Natural killer cell (primary cell): Measurements from ENCODE around the gene PRSS23. TPM values are rescaled to one million over a fixed set of nuclear protein-coding genes. Genes with fewer than 3 reads are reported as not detected.

Experiments used
- ATAC-seq, 3 donors: fragments of 150-1000 bp in 2 of 3; fragments of 200-7000 bp in 1 of 3; cut with Tn5 transposase; 1 replicate in 1 of 3; 2 replicates in 2 of 3; pipeline ENCODE4 v1.10.0; 2021; ENCODE audit warnings: mild to moderate bottlenecking in 2 of 3, moderate library complexity in 2 of 3
- DNase-seq, 2 donors: peaks; one replicate each; pipeline versions ENCODE4 v3.0.0 to v3.0.0-alpha.2; 2013 to 2021; ENCODE audit warnings: mixed read lengths in 1 of 2
- H3K27ac ChIP-seq: one replicate; pipeline ENCODE4 v1.5.1; 2013; ENCODE audit warnings: mild to moderate bottlenecking, low read length
- H3K27me3 ChIP-seq: one replicate; pipeline ENCODE4 v1.6.1; 2013; ENCODE audit warnings: low read length; ENCODE audit not compliant: control insufficient read depth, insufficient read depth
- H3K36me3 ChIP-seq: one replicate; pipeline ENCODE4 v1.6.1; 2013; ENCODE audit warnings: low read length; ENCODE audit not compliant: control insufficient read depth, insufficient read depth
- H3K4me1 ChIP-seq: one replicate; pipeline ENCODE4 v1.6.1; 2013; ENCODE audit warnings: low read length; ENCODE audit not compliant: control insufficient read depth, insufficient read depth
- H3K4me3 ChIP-seq: one replicate; pipeline ENCODE4 v1.5.1; 2013; ENCODE audit warnings: low read length
- H3K9me3 ChIP-seq: one replicate; pipeline ENCODE4 v1.6.1; 2013; ENCODE audit warnings: low read length; ENCODE audit not compliant: control insufficient read depth, insufficient read depth
- H3K27ac Mint-ChIP-seq, 2 donors: one replicate each; pipeline ENCODE4 v1.8.0; 2022; ENCODE audit warnings: mild to moderate bottlenecking in 2 of 2, mixed read lengths in 2 of 2, moderate library complexity in 1 of 2
- H3K27me3 Mint-ChIP-seq, 2 donors: one replicate each; pipeline ENCODE4 v1.8.0; 2022; ENCODE audit warnings: low read depth in 2 of 2, mixed read lengths in 2 of 2
- H3K36me3 Mint-ChIP-seq: one replicate; pipeline ENCODE4 v1.8.0; 2022; ENCODE audit warnings: mixed read lengths
- H3K4me1 Mint-ChIP-seq, 2 donors: one replicate each; pipeline ENCODE4 v1.8.0; 2022; ENCODE audit warnings: mixed read lengths in 2 of 2
- H3K4me3 Mint-ChIP-seq: one replicate; pipeline ENCODE4 v1.8.0; 2022; ENCODE audit warnings: mild to moderate bottlenecking, moderate library complexity, mixed read lengths
- H3K9me3 Mint-ChIP-seq, 2 donors: one replicate each; pipeline ENCODE4 v1.8.0; 2022; ENCODE audit warnings: mixed read lengths in 2 of 2
- WGBS: methylation state at CpG from one replicate; pipeline ENCODE4 v1.1.7; 2013; ENCODE audit warnings: missing lambda C conversion rate; ENCODE audit not compliant: insufficient coverage; 5-methylcytosine and 5-hydroxymethylcytosine counted together
- intact Hi-C: fragments of 100-400 bp; cut with micrococcal nuclease; formaldehyde crosslinking; loops from one replicate; pipeline ENCODE4 v1.14.2; 2022
- total RNA-seq, 4 donors: library from RNA; stranded (reverse); fragments of 120-200 nt in 1 of 4; gene quantifications; one replicate each; pipeline versions ENCODE4 v1.2.3 to v1.2.4, GENCODE V29; 2013 to 2022
- TF ChIP-seq, protein P1 (sequence below): fragments of 200-600 bp; IDR thresholded peaks from one replicate; pipeline ENCODE4 v1.8.0; 2022; ENCODE audit warnings: antibody characterized with exemption

PRSS23 gene
- total RNA-seq, 3 donors from 2014 or later (not counting 1 experiment from before 2014, with no cell fraction given): 79.3 to 96.5 (median 84.3) TPM

DNA sequence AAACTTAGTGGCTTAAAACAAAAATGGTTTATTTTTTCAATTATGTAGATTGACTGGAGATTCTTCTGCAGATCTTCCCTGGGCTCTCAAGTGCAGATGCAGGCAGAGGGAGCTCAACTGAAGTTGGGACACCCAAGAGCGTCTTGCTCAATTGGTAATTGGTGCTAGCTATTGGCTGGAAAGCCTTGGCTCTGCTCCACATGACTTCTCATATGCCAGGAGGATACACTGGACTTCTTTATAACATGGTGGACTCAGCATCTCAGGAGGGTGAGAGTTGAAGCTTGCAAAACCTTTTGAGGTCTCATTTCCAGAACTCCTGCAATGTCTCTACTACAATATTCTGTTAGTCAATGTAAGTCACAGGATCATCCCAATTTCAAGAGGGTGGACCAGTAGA lies 42.2 kb upstream of the PRSS23 start:
- no peak for DNase-seq
- H3K27ac ChIP-seq: no peak overlapping the region
- Mint-ChIP-seq H3K4me3 (no peak overlapping the region), H3K27me3 (no peaks in the 10 kb centered on the region), H3K4me1 (no peaks in the 10 kb centered on the region), H3K9me3 (no peaks in the 10 kb centered on the region), H3K36me3 (no peaks in the 10 kb centered on the region), H3K27ac (no peak overlapping the region)
- H3K4me3 ChIP-seq: no peak overlapping the region
- no peak for ATAC-seq
- WGBS: 89% methylated on average over 1 of the region's 1 CpG
- H3K36me3 ChIP-seq: no peaks in the 10 kb centered on the region
- no peaks in the 10 kb centered on the region for H3K9me3 ChIP-seq
- no peaks in the 10 kb centered on the region for H3K27me3 ChIP-seq
- intact Hi-C loops: no loop called here
- TF ChIP-seq, protein P1, sequence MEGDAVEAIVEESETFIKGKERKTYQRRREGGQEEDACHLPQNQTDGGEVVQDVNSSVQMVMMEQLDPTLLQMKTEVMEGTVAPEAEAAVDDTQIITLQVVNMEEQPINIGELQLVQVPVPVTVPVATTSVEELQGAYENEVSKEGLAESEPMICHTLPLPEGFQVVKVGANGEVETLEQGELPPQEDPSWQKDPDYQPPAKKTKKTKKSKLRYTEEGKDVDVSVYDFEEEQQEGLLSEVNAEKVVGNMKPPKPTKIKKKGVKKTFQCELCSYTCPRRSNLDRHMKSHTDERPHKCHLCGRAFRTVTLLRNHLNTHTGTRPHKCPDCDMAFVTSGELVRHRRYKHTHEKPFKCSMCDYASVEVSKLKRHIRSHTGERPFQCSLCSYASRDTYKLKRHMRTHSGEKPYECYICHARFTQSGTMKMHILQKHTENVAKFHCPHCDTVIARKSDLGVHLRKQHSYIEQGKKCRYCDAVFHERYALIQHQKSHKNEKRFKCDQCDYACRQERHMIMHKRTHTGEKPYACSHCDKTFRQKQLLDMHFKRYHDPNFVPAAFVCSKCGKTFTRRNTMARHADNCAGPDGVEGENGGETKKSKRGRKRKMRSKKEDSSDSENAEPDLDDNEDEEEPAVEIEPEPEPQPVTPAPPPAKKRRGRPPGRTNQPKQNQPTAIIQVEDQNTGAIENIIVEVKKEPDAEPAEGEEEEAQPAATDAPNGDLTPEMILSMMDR: no peak
- no peaks in the 10 kb centered on the region for H3K4me1 ChIP-seq

DNA sequence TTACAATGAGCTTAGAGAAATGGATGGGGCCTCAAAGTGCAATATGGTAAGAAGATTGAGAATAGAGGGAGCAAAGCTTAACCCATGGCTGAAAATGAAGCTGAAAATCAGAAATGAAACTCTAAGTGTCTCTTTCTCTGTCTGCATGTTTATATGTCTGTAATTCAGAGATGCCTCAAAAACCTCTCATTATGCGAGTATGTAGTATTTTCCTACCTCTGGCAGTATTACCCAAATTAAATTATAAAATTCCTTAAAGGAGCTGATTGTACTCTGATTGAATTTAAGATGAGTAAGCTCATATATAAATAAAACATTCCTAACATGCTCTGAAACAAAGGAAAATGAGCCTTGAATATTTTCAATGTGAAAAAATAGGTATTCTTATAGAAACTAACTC lies 39.8 kb upstream of the PRSS23 start:
- no peaks in the 10 kb centered on the region for H3K27me3 ChIP-seq
- no peaks in the 10 kb centered on the region for H3K4me1 Mint-ChIP-seq
- TF ChIP-seq, protein P1: no peak
- peaks cover 0 to 15% of the 10 kb centered on the region in 2 donors for H3K27me3 Mint-ChIP-seq
- no peaks in the 10 kb centered on the region for H3K4me1 ChIP-seq
- no peaks in the 10 kb centered on the region for H3K36me3 Mint-ChIP-seq
- H3K27ac Mint-ChIP-seq: no peak overlapping the region
- no peaks in the 10 kb centered on the region for H3K9me3 ChIP-seq
- DNase-seq (no peak), ATAC-seq (no peak)
- H3K27ac ChIP-seq: no peak overlapping the region
- H3K36me3 ChIP-seq: no peaks in the 10 kb centered on the region
- no CpG with 5 or more reads among the region's 1 CpG for WGBS
- H3K4me3 ChIP-seq: no peak overlapping the region
- intact Hi-C loops: no loop called here
- no peak overlapping the region for H3K4me3 Mint-ChIP-seq
- no peaks in the 10 kb centered on the region for H3K9me3 Mint-ChIP-seq

DNA sequence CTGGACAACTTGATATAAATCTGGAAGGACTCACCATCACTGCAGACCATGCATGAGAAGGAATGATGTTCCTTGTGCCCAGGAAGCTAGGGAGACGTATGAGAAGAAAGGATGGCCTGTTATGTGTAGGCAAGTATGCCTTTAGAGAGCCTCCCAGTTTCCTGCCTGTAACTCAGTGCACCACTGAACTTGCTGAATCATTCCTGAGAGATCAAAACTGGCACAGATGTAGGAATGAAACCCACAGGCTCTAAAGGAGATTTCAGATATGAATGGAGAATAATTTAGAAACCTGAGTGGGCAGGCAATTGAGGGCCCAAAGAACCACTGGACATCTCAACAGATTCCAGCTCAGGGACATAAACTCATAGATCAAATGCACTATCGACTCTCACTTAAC lies 38.4 kb upstream of the PRSS23 start:
- ATAC-seq (no peak), DNase-seq (no peak)
- Histone ChIP-seq H3K4me1 (no peaks in the 10 kb centered on the region), H3K27me3 (no peaks in the 10 kb centered on the region), H3K4me3 (no peak overlapping the region), H3K36me3 (no peaks in the 10 kb centered on the region), H3K9me3 (no peaks in the 10 kb centered on the region), H3K27ac (no peak overlapping the region)
- Mint-ChIP-seq H3K4me1 (no peaks in the 10 kb centered on the region), H3K9me3 (no peaks in the 10 kb centered on the region), H3K27me3 (peaks cover 0 to 15% of the 10 kb centered on the region in 2 donors), H3K4me3 (no peak overlapping the region), H3K36me3 (no peaks in the 10 kb centered on the region), H3K27ac (no peak overlapping the region)
- TF ChIP-seq, protein P1: no peak
- 69% methylated on average over 2 of the region's 2 CpGs for WGBS
- intact Hi-C loops: no loop called here

DNA sequence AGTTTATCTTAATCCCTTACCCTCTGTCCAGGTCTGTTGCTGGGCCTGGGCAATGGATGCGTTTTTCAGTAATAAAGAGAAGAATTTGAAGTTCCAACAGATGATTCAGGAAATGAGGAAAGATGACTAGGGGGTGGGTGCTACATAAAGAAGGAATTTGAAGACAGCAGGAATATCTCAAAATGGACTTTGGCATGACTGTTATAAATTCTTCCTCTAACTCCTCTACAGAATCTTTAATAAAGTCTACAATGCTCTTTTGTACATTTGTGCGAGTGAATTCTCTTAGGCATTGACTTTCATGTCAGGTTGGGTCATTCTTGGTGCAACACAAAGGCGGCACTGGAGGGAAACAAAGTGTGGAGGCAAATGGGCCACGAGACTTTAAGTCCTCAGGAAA lies 35.1 kb upstream of the PRSS23 start:
- Mint-ChIP-seq H3K27me3 (peaks cover 5 to 24% of the 10 kb centered on the region in 2 donors), H3K4me1 (no peaks in the 10 kb centered on the region), H3K36me3 (no peaks in the 10 kb centered on the region), H3K4me3 (no peak overlapping the region), H3K9me3 (no peaks in the 10 kb centered on the region), H3K27ac (no peak overlapping the region)
- 71% methylated on average over 4 of the region's 4 CpGs for WGBS
- Histone ChIP-seq H3K4me1 (no peaks in the 10 kb centered on the region), H3K36me3 (no peaks in the 10 kb centered on the region), H3K27ac (no peak overlapping the region), H3K9me3 (no peaks in the 10 kb centered on the region), H3K27me3 (no peaks in the 10 kb centered on the region), H3K4me3 (no peak overlapping the region)
- intact Hi-C loops: no loop called here
- ATAC-seq (no peak), DNase-seq (no peak)
- TF ChIP-seq, protein P1: no peak
